ENCODE data around the gene CNOT2. TPM values are rescaled to one million over a fixed set of nuclear protein-coding genes. Genes with fewer than 3 reads are reported as not detected.
A peak's percentile ranks its signal among the peaks of the same experiment; 100 is the strongest.

Gene CNOT2
- total RNA-seq, 1 donor from 2014 or later, result 67.2 TPM

GRCh38 chr12:70268972-70269371 lies 25.7 kb downstream of the CNOT2 start:
- H3K27me3 Mint-ChIP-seq (ENCODE audit: low read depth, unreplicated experiment), result no peaks in the 10 kb centered on the region
- no peak overlapping the region for H3K4me3 Mint-ChIP-seq (ENCODE audit: unreplicated experiment)
- Histone ChIP-seq H3K4me3 (ENCODE audit: insufficient read depth, low read depth, low read length) (no peak overlapping the region), H2AFZ (ENCODE audit: low read depth, low read length) (no peak overlapping the region), H3K9me3 (ENCODE audit: insufficient read depth, low read depth, low read length) (no peaks in the 10 kb centered on the region), H3K4me2 (ENCODE audit: low read length) (no peak overlapping the region), H3K27ac (ENCODE audit: low read depth, low read length) (no peak overlapping the region), H3K9ac (ENCODE audit: low read length) (no peak overlapping the region), H3K27me3 (ENCODE audit: insufficient read depth, low read length) (no peaks in the 10 kb centered on the region), H4K20me1 (ENCODE audit: insufficient read depth, low read length) (peaks cover 96% of the 10 kb centered on the region), H3K79me2 (ENCODE audit: insufficient read depth, low read length) (peaks cover 100% of the 10 kb centered on the region), H3K4me1 (ENCODE audit: insufficient read depth, low read length) (no peaks in the 10 kb centered on the region), H3K36me3 (ENCODE audit: insufficient read depth, low read length) (no peaks in the 10 kb centered on the region)
- FAIRE-seq, result no peak
- TF ChIP-seq CTCF (IDR thresholded peaks at IDR 0.05; ENCODE audit: insufficient read depth, low read depth, low read length) (no peak), EZH2 (IDR thresholded peaks at IDR 0.05; ENCODE audit: insufficient read depth, low read length) (no peak)
- H3K36me3 Mint-ChIP-seq (ENCODE audit: low read depth, unreplicated experiment), result no peaks in the 10 kb centered on the region
- H3K4me1 Mint-ChIP-seq (ENCODE audit: low read depth, unreplicated experiment), result peaks cover 15% of the 10 kb centered on the region
- DNase-seq (ENCODE audit: low read depth), result no peak
- no peak overlapping the region for H3K27ac Mint-ChIP-seq (ENCODE audit: unreplicated experiment)
- H3K9me3 Mint-ChIP-seq (ENCODE audit: unreplicated experiment), result no peaks in the 10 kb centered on the region

GRCh38 chr12:70270108-70270507 lies 26.9 kb downstream of the CNOT2 start:
- peaks cover 95% of the 10 kb centered on the region for H4K20me1 ChIP-seq (ENCODE audit: insufficient read depth, low read length)
- no peak for TF ChIP-seq EZH2 (IDR thresholded peaks at IDR 0.05; ENCODE audit: insufficient read depth, low read length)
- no peak for TF ChIP-seq CTCF (IDR thresholded peaks at IDR 0.05; ENCODE audit: insufficient read depth, low read depth, low read length)
- FAIRE-seq, result no peak

GRCh38 chr12:70271025-70271424 lies 27.8 kb downstream of the CNOT2 start:
- no peaks in the 10 kb centered on the region for H3K27me3 ChIP-seq (ENCODE audit: insufficient read depth, low read length)
- peaks cover 11% of the 10 kb centered on the region for H3K4me1 Mint-ChIP-seq (ENCODE audit: low read depth, unreplicated experiment)
- FAIRE-seq (no peak), DNase-seq (ENCODE audit: low read depth) (peak; percentile 16)
- no peak overlapping the region for H3K4me3 Mint-ChIP-seq (ENCODE audit: unreplicated experiment)
- no peaks in the 10 kb centered on the region for H3K36me3 ChIP-seq (ENCODE audit: insufficient read depth, low read length)
- H3K9me3 Mint-ChIP-seq (ENCODE audit: unreplicated experiment), result no peaks in the 10 kb centered on the region
- peaks cover 95% of the 10 kb centered on the region for H4K20me1 ChIP-seq (ENCODE audit: insufficient read depth, low read length)
- peaks cover 100% of the 10 kb centered on the region for H3K79me2 ChIP-seq (ENCODE audit: insufficient read depth, low read length)
- H3K27ac ChIP-seq (ENCODE audit: low read depth, low read length), result no peak overlapping the region
- H2AFZ ChIP-seq (ENCODE audit: low read depth, low read length), result no peak overlapping the region
- H3K27ac Mint-ChIP-seq (ENCODE audit: unreplicated experiment), result no peak overlapping the region
- H3K4me3 ChIP-seq (ENCODE audit: insufficient read depth, low read depth, low read length), result no peak overlapping the region
- TF ChIP-seq EZH2 (IDR thresholded peaks at IDR 0.05; ENCODE audit: insufficient read depth, low read length), result no peak
- TF ChIP-seq CTCF (IDR thresholded peaks at IDR 0.05; ENCODE audit: insufficient read depth, low read depth, low read length), result no peak
- no peaks in the 10 kb centered on the region for H3K4me1 ChIP-seq (ENCODE audit: insufficient read depth, low read length)
- no peaks in the 10 kb centered on the region for H3K9me3 ChIP-seq (ENCODE audit: insufficient read depth, low read depth, low read length)
- no peak overlapping the region for H3K4me2 ChIP-seq (ENCODE audit: low read length)
- no peaks in the 10 kb centered on the region for H3K36me3 Mint-ChIP-seq (ENCODE audit: low read depth, unreplicated experiment)
- no peak overlapping the region for H3K9ac ChIP-seq (ENCODE audit: low read length)
- H3K27me3 Mint-ChIP-seq (ENCODE audit: low read depth, unreplicated experiment), result no peaks in the 10 kb centered on the region

More at GRCh38 chr12:70270108-70270507, 26.9 kb downstream of the CNOT2 start:
- DNase-seq (ENCODE audit: low read depth), result no peak
- Histone ChIP-seq H3K79me2 (ENCODE audit: insufficient read depth, low read length) (peaks cover 100% of the 10 kb centered on the region), H3K9me3 (ENCODE audit: insufficient read depth, low read depth, low read length) (no peaks in the 10 kb centered on the region), H3K27ac (ENCODE audit: low read depth, low read length) (no peak overlapping the region), H3K4me1 (ENCODE audit: insufficient read depth, low read length) (no peaks in the 10 kb centered on the region), H3K9ac (ENCODE audit: low read length) (no peak overlapping the region), H3K27me3 (ENCODE audit: insufficient read depth, low read length) (no peaks in the 10 kb centered on the region), H3K4me3 (ENCODE audit: insufficient read depth, low read depth, low read length) (no peak overlapping the region), H3K4me2 (ENCODE audit: low read length) (no peak overlapping the region), H2AFZ (ENCODE audit: low read depth, low read length) (no peak overlapping the region), H3K36me3 (ENCODE audit: insufficient read depth, low read length) (no peaks in the 10 kb centered on the region)
- no peaks in the 10 kb centered on the region for H3K9me3 Mint-ChIP-seq (ENCODE audit: unreplicated experiment)
- H3K27ac Mint-ChIP-seq (ENCODE audit: unreplicated experiment), result no peak overlapping the region
- H3K36me3 Mint-ChIP-seq (ENCODE audit: low read depth, unreplicated experiment), result no peaks in the 10 kb centered on the region
- peaks cover 11% of the 10 kb centered on the region for H3K4me1 Mint-ChIP-seq (ENCODE audit: low read depth, unreplicated experiment)
- H3K27me3 Mint-ChIP-seq (ENCODE audit: low read depth, unreplicated experiment), result no peaks in the 10 kb centered on the region
- no peak overlapping the region for H3K4me3 Mint-ChIP-seq (ENCODE audit: unreplicated experiment)

Measured in astrocyte (in vitro differentiated cells and primary cell).